Psoas muscle (tissue), 8 donors: ENCODE measurements around the gene ATP8A2. TPM values are rescaled to one million over a fixed set of nuclear protein-coding genes. Genes with fewer than 3 reads are reported as not detected.

Source experiments
- ATAC-seq, 4 donors: fragments of 200-7000 bp; cut with Tn5 transposase; one replicate each; pipeline ENCODE4 v1.9.1; 2020; ENCODE audit warnings: moderate library complexity in 3 of 4, mild to moderate bottlenecking in 2 of 4
- DNase-seq, 2 donors: peaks; one replicate each; pipeline ENCODE4 v3.0.0-alpha.2; 2020
- H3K27ac ChIP-seq: fragments of 200-600 bp; one replicate; pipeline ENCODE4 v1.8.0; 2022
- H3K27me3 ChIP-seq, 3 donors: fragments of 200-600 bp in 1 of 3; one replicate each; pipeline versions ENCODE4 v1.6.1 to v1.8.0; 2013 to 2022; ENCODE audit warnings: low read length in 2 of 3, mild to moderate bottlenecking in 2 of 3, moderate library complexity in 1 of 3; ENCODE audit not compliant: insufficient read depth in 3 of 3
- H3K36me3 ChIP-seq, 2 donors: fragments of 200-600 bp in 1 of 2; one replicate each; pipeline versions ENCODE4 v1.6.1 to v1.8.0; 2013 to 2022; ENCODE audit warnings: low read depth in 1 of 2, mild to moderate bottlenecking in 1 of 2, moderate library complexity in 1 of 2; ENCODE audit not compliant: insufficient read depth in 1 of 2
- H3K4me1 ChIP-seq: fragments of 200-600 bp; one replicate; pipeline ENCODE4 v1.8.0; 2022
- H3K4me3 ChIP-seq: fragments of 200-600 bp; one replicate; pipeline ENCODE4 v1.8.0; 2022; ENCODE audit warnings: mild to moderate bottlenecking
- H3K9me3 ChIP-seq: fragments of 200-600 bp; one replicate; pipeline ENCODE4 v1.8.0; 2022
- WGBS, 3 donors: extraction: QIAGEN DNeasy Blood & Tissue Kit; methylation state at CpG; one replicate each; pipeline versions ENCODE4 v1.1.6 to v1.1.7; 2013; 5-methylcytosine and 5-hydroxymethylcytosine counted together
- intact Hi-C, 2 donors: fragments of 100-400 bp; cut with DNase I; formaldehyde crosslinking; loops; one replicate each; pipeline versions ENCODE4 v1.11.0 to v1.14.2; 2022
- polyA plus RNA-seq, 3 donors: library from polyadenylated mRNA; stranded (reverse); fragments of 200-250 nt; gene quantifications; one replicate each; pipeline ENCODE4 v1.2.3, GENCODE V29; 2013
- total RNA-seq, 4 donors: library from RNA; stranded (reverse); fragmentation: NEBNext Ultra II Directional in 2 of 4; extraction: Animal tissue kit (Norgen Biotek cat#: 25700) in 2 of 4; gene quantifications; one replicate each; pipeline versions ENCODE4 v1.2.1 to v1.2.4, GENCODE V29; 2021 to 2023
- TF ChIP-seq, protein P1 (sequence below): fragments of 200-600 bp; IDR thresholded peaks from one replicate; pipeline ENCODE4 v1.8.0; 2022; ENCODE audit warnings: antibody characterized with exemption
- donor health status: healthy with polysubstance abuse.
- donor health status: DM: no; HTN: no; CAD: no; lungs with moderate emphysema.
- donor health status: Bipolar disorder and iron deficiency.
- donor health status: healthy.
- donor health status: DM: yes; HTN: yes; CAD: no.
- donor health status: DM: no; HTN: no; CAD: no.
- donor health status: DM: no; HTN: no; CAD: no.
- donor health status: DM: yes; HTN: yes; CAD: no.

The ATP8A2 gene
- total and polyA plus RNA-seq, 7 donors, result 0.02 to 0.22 (median 0.04) TPM; not detected in 2

DNA sequence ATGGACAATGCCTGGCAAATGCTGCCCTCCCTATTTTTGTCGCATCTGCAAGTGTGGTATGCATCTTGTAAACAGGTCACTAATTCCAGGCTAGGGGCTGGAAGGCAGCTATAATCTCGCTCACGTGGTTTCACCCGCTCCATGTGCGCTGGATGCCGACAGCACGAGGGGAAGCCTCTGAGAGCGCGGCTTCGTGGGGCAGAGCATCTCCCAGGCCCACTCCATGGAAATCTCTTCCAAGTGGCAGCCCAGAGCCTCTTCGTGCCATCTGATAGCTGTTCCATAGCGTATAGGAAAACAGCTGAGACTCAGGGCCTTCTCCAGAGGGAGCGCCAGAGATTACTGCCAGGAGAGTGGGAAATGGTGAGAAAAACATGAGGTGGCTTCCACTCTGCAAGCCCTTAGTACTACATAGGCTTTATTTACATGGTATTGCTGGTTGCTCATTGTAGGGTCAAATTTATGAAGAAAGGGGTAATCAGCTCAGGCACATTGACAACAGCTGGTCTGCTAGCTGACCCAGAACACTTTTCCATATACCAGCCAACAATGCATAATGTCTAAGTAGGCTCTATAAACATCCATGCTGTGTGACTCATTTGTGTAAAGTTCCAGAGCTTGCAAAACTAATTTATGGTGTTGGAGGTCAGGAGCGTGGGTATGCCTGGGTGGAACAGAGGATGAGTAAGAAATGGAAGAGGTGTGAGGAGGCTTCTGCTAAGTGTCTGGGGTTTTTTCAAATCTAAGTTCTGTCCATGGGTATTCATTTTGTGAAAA, 514.9 kb downstream of the ATP8A2 start:
- TF ChIP-seq, protein P1, sequence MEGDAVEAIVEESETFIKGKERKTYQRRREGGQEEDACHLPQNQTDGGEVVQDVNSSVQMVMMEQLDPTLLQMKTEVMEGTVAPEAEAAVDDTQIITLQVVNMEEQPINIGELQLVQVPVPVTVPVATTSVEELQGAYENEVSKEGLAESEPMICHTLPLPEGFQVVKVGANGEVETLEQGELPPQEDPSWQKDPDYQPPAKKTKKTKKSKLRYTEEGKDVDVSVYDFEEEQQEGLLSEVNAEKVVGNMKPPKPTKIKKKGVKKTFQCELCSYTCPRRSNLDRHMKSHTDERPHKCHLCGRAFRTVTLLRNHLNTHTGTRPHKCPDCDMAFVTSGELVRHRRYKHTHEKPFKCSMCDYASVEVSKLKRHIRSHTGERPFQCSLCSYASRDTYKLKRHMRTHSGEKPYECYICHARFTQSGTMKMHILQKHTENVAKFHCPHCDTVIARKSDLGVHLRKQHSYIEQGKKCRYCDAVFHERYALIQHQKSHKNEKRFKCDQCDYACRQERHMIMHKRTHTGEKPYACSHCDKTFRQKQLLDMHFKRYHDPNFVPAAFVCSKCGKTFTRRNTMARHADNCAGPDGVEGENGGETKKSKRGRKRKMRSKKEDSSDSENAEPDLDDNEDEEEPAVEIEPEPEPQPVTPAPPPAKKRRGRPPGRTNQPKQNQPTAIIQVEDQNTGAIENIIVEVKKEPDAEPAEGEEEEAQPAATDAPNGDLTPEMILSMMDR, result no peak
- DNase-seq (no peak), ATAC-seq (peak in 1 of 4 donors; percentile 73)
- WGBS, 3 donors, result 86 to 87% (median 87%) methylated on average over 14 of the region's 14 CpGs
- Histone ChIP-seq H3K9me3 (no peaks in the 10 kb centered on the region), H3K4me3 (no peak overlapping the region), H3K4me1 (no peaks in the 10 kb centered on the region), H3K27me3 (no peaks in the 10 kb centered on the region), H3K27ac (no peak overlapping the region), H3K36me3 (no peaks in the 10 kb centered on the region)
- intact Hi-C loops, result loop anchor here in 1 of 2 donors (10.0 kb wide), 1 partner anchor 88 kb away; no protein-coding TSS in a partner anchor

DNA sequence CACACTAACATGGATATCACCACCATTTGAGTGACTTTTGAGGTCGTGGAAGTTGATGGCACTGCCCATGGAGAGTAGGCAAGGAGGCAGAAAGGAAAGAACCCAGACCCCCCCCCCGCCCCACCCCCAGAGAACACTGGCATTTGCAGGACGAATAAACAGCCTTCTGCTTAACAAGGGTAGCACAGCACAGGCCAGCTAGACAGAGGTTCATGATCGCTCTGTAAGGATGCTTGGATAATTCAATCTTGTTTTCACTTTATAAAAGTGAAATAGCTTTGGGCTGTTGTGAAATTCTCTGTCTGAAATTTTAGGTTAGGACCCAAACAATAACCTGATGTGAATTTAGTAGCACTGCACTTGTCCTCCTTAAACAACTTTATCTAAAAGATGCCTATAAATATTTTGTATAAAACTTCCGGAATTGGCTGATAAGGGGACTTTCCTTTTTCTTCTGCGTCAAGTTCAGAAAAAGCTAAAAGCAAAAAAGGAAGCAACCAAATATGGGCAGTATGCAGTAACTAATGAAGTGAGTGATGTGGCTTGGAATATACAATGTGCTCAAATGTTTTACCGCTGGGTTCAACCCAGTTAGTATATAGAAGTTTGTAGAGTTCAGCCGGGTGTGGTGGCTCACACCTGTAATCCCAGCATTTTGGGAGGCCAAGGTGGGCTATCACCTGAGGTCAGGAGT, 516.3 kb downstream of the ATP8A2 start:
- TF ChIP-seq, protein P1, result no peak
- H3K4me3 ChIP-seq, result no peak overlapping the region
- no peaks in the 10 kb centered on the region for H3K36me3 ChIP-seq
- WGBS, 3 donors, result 88 to 91% (median 90%) methylated on average over 8 of the region's 8 CpGs
- intact Hi-C loops, result loop anchor here in 1 of 2 donors (10.0 kb wide), 1 partner anchor 87 kb away; no protein-coding TSS in a partner anchor
- no peaks in the 10 kb centered on the region for H3K27me3 ChIP-seq
- no peak for ATAC-seq
- no peak for DNase-seq
- H3K4me1 ChIP-seq, result no peaks in the 10 kb centered on the region
- H3K9me3 ChIP-seq, result no peaks in the 10 kb centered on the region
- H3K27ac ChIP-seq, result no peak overlapping the region

DNA sequence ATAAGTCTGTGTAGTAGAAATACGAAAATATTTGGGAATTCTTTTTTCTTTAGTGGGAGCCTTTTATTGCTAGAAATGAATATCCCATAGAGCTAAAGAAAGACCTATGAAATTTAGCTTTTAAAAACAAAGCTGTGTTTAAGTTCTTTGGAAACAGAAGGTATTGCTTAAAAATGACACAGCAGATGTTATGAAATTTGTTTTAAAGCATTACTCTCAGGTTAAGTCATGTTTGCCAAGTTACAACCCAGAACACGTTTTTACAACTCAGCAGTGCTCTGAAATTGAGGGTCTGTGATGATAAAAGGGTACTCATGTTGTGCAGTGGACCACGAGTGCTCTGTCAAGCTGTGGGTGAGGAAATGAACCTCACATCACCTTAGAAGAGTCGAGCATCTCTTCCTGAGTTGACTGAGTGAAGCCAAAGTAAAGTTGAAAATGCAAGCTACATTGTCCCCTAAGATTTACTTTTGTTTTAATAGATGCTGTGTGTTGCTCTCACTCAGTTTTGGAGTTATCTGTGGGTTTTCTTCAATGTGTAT, 519.0 kb downstream of the ATP8A2 start:
- intact Hi-C loops, result no loop called here
- ATAC-seq, result no peak
- Histone ChIP-seq H3K27ac (no peak overlapping the region), H3K9me3 (no peaks in the 10 kb centered on the region), H3K4me1 (no peaks in the 10 kb centered on the region), H3K36me3 (no peaks in the 10 kb centered on the region), H3K4me3 (no peak overlapping the region), H3K27me3 (no peaks in the 10 kb centered on the region)
- 41 to 53% (median 44%) methylated on average over 4 of the region's 4 CpGs for WGBS, 3 donors
- TF ChIP-seq, protein P1, result no peak
- DNase-seq, result no peak

DNA sequence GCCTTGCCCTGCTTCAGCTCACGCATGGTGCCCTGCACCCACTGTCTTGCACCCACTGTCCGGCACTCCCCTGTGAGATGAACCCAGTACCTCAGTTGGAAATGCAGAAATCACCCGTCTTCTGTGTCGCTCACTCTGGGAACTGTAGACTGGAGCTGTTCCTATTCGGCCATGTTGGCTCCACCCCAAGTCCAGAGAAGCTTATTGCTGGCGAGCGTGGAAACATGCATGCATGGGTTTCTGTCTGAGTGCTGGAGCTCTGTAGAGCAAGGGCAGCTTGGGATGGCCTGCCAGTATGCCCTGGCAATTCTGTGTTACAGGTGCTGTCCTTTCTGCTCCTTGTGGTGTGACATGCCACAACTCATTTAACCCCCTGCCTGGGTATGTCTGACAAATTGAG, 527.2 kb downstream of the ATP8A2 start:
- no peaks in the 10 kb centered on the region for H3K4me1 ChIP-seq
- 80 to 92% (median 91%) methylated on average over 7 of the region's 7 CpGs for WGBS, 3 donors
- intact Hi-C loops, result no loop called here
- DNase-seq (no peak), ATAC-seq (no peak)
- H3K27ac ChIP-seq, result no peak overlapping the region
- H3K4me3 ChIP-seq, result no peak overlapping the region
- no peaks in the 10 kb centered on the region for H3K9me3 ChIP-seq
- H3K36me3 ChIP-seq, result no peaks in the 10 kb centered on the region
- H3K27me3 ChIP-seq, result no peaks in the 10 kb centered on the region
- TF ChIP-seq, protein P1, result no peak
